IPS-18a (cell line): ENCODE measurements around the gene DAP3.
A peak's percentile ranks its signal among the peaks of the same experiment; 100 is the strongest.
"Not testable (repeated sequence)": the region's sequence is repeated elsewhere in the genome, so short reads cannot be mapped to it uniquely, and the experiment has no call there.

Experiments used
- H3K27ac ChIP-seq: one replicate; pipeline ENCODE4 v1.5.1; 2013; ENCODE audit warnings: low read length
- H3K27me3 ChIP-seq: one replicate; pipeline ENCODE4 v1.6.1; 2013; ENCODE audit warnings: mild to moderate bottlenecking, low read length; ENCODE audit not compliant: control insufficient read depth, insufficient read depth
- H3K36me3 ChIP-seq: one replicate; pipeline ENCODE4 v1.6.1; 2013; ENCODE audit warnings: low read depth, low read length; ENCODE audit not compliant: control insufficient read depth
- H3K4me1 ChIP-seq: one replicate; pipeline ENCODE4 v1.6.1; 2013; ENCODE audit warnings: low read depth, low read length; ENCODE audit not compliant: control insufficient read depth
- H3K4me3 ChIP-seq: one replicate; pipeline ENCODE4 v1.5.1; 2013; ENCODE audit warnings: low read length
- H3K9ac ChIP-seq: one replicate; pipeline ENCODE4 v1.6.1; 2013; ENCODE audit warnings: mild to moderate bottlenecking, low read length, moderate library complexity
- H3K9me3 ChIP-seq: one replicate; pipeline ENCODE4 v1.6.1; 2013; ENCODE audit warnings: low read depth, low read length; ENCODE audit not compliant: control insufficient read depth

DAP3 gene

GRCh38 chr1:155652951-155653350 lies 35.9 kb upstream of the DAP3 start:
- Histone ChIP-seq H3K27ac (no peak overlapping the region), H3K36me3 (no peaks in the 10 kb centered on the region), H3K4me1 (no peaks in the 10 kb centered on the region), H3K27me3 (peaks cover 4% of the 10 kb centered on the region), H3K9me3 (no peaks in the 10 kb centered on the region), H3K9ac (no peak overlapping the region), H3K4me3 (no peak overlapping the region)

- Histone ChIP-seq H3K27ac (no peak overlapping the region), H3K9me3 (no peaks in the 10 kb centered on the region), H3K27me3 (peaks cover 4% of the 10 kb centered on the region), H3K36me3 (peaks cover 31% of the 10 kb centered on the region), H3K4me3 (no peak overlapping the region), H3K9ac (no peak overlapping the region), H3K4me1 (no peaks in the 10 kb centered on the region)
Observed at GRCh38 chr1:155657463-155657862, 31.4 kb upstream of the DAP3 start.

GRCh38 chr1:155661239-155661638 lies 27.7 kb upstream of the DAP3 start:
- not testable (repeated sequence) for H3K4me3 ChIP-seq, H3K9me3 ChIP-seq, H3K9ac ChIP-seq, H3K27me3 ChIP-seq, H3K4me1 ChIP-seq, H3K27ac ChIP-seq
- H3K36me3 ChIP-seq: peaks cover 48% of the 10 kb centered on the region

GRCh38 chr1:155669233-155670162 lies 19.4 kb upstream of the DAP3 start:
- Histone ChIP-seq H3K27ac (no peak overlapping the region), H3K27me3 (no peaks in the 10 kb centered on the region), H3K9ac (no peak overlapping the region), H3K36me3 (peaks cover 79% of the 10 kb centered on the region), H3K4me3 (no peak overlapping the region), H3K9me3 (no peaks in the 10 kb centered on the region), H3K4me1 (no peaks in the 10 kb centered on the region)

- no peak overlapping the region for H3K27ac ChIP-seq
- no peaks in the 10 kb centered on the region for H3K27me3 ChIP-seq
- H3K4me3 ChIP-seq: no peak overlapping the region
- no peaks in the 10 kb centered on the region for H3K9me3 ChIP-seq
- no peak overlapping the region for H3K9ac ChIP-seq
- H3K4me1 ChIP-seq: no peaks in the 10 kb centered on the region
- H3K36me3 ChIP-seq: peaks cover 84% of the 10 kb centered on the region
Observed at GRCh38 chr1:155671750-155672149, 17.1 kb upstream of the DAP3 start.

GRCh38 chr1:155673003-155673402 lies 15.9 kb upstream of the DAP3 start:
- H3K36me3 ChIP-seq: peaks cover 87% of the 10 kb centered on the region
- no peak overlapping the region for H3K27ac ChIP-seq
- H3K27me3 ChIP-seq: no peaks in the 10 kb centered on the region

GRCh38 chr1:155678027-155678426 lies 10.9 kb upstream of the DAP3 start:
- H3K9me3 ChIP-seq: no peaks in the 10 kb centered on the region
- H3K27me3 ChIP-seq: no peaks in the 10 kb centered on the region
- H3K4me1 ChIP-seq: no peaks in the 10 kb centered on the region
- H3K9ac ChIP-seq: no peak overlapping the region
- H3K27ac ChIP-seq: no peak overlapping the region
- peaks cover 62% of the 10 kb centered on the region for H3K36me3 ChIP-seq
- H3K4me3 ChIP-seq: no peak overlapping the region

More at GRCh38 chr1:155673003-155673402, 15.9 kb upstream of the DAP3 start:
- Histone ChIP-seq H3K4me3 (no peak overlapping the region), H3K9me3 (no peaks in the 10 kb centered on the region), H3K9ac (no peak overlapping the region), H3K4me1 (no peaks in the 10 kb centered on the region)

GRCh38 chr1:155678992-155679391 lies 9.9 kb upstream of the DAP3 start:
- not testable (repeated sequence) for H3K9ac ChIP-seq, H3K27ac ChIP-seq, H3K4me1 ChIP-seq, H3K4me3 ChIP-seq, H3K27me3 ChIP-seq, H3K9me3 ChIP-seq
- peaks cover 60% of the 10 kb centered on the region for H3K36me3 ChIP-seq

- H3K36me3 ChIP-seq: peaks cover 49% of the 10 kb centered on the region
- no peaks in the 10 kb centered on the region for H3K27me3 ChIP-seq
- H3K9ac ChIP-seq: no peak overlapping the region
- H3K4me1 ChIP-seq: no peaks in the 10 kb centered on the region
- no peak overlapping the region for H3K27ac ChIP-seq
- H3K9me3 ChIP-seq: no peaks in the 10 kb centered on the region
- no peak overlapping the region for H3K4me3 ChIP-seq
Observed at GRCh38 chr1:155680531-155680930, 8.4 kb upstream of the DAP3 start.

- Histone ChIP-seq H3K9me3 (no peaks in the 10 kb centered on the region), H3K27ac (no peak overlapping the region), H3K4me3 (no peak overlapping the region), H3K9ac (no peak overlapping the region), H3K36me3 (peaks cover 37% of the 10 kb centered on the region), H3K4me1 (no peaks in the 10 kb centered on the region), H3K27me3 (no peaks in the 10 kb centered on the region)
Observed at GRCh38 chr1:155681776-155682175, 7.1 kb upstream of the DAP3 start.

- peaks cover 22% of the 10 kb centered on the region for H3K36me3 ChIP-seq
- H3K4me3 ChIP-seq: peak overlapping the region; percentile 91
- H3K4me1 ChIP-seq, H3K27me3 ChIP-seq, H3K9me3 ChIP-seq: not testable (repeated sequence)
- H3K27ac ChIP-seq: peak overlapping the region; percentile 71
- H3K9ac ChIP-seq: peak overlapping the region; percentile 86
Observed at GRCh38 chr1:155687705-155688323, 1.1 kb upstream of the DAP3 start.
